AG04450 (cell line): ENCODE measurements around the gene SECISBP2. TPM values are rescaled to one million over a fixed set of nuclear protein-coding genes. Genes with fewer than 3 reads are reported as not detected.
"Not testable (repeated sequence)": the region's sequence is repeated elsewhere in the genome, so short reads cannot be mapped to it uniquely, and the experiment has no call there.

Experiments used
- CTCF ChIA-PET: fragments of 300-600, 350-600 bp; formaldehyde crosslinking; extraction: SDS; loops from one replicate; lab custom pipeline; 2022; ENCODE audit warnings: antibody characterized with exemption, inconsistent platforms; lab: Charles Lee
- POLR2A ChIA-PET: fragments of 350-600 bp; formaldehyde crosslinking; extraction: SDS; loops from one replicate; lab custom pipeline; 2021; ENCODE audit warnings: antibody characterized with exemption, inconsistent platforms; lab: Yijun Ruan, JAX
- DNase-seq: peaks from one replicate; pipeline ENCODE4 v3.0.0-alpha.2; 2011; ENCODE audit warnings: low read depth, low spot score
- H3K27ac ChIP-seq: one replicate; pipeline ENCODE4 v1.5.1; 2012; ENCODE audit warnings: low read depth, low read length, control low read depth
- H3K27me3 ChIP-seq: one replicate; pipeline ENCODE4 v1.6.0; 2012; ENCODE audit warnings: low read length; ENCODE audit not compliant: control insufficient read depth, insufficient read depth
- H3K4me3 ChIP-seq: 2 replicates; pipeline ENCODE4 v1.5.1; 2011; ENCODE audit warnings: mild to moderate bottlenecking, low read depth, low read length, control low read depth
- H3K9me3 ChIP-seq: 2 replicates; pipeline ENCODE4 v1.5.1; 2012; ENCODE audit warnings: low read length; ENCODE audit not compliant: control insufficient read depth, insufficient read depth
- CTCF ChIP-seq: IDR thresholded peaks from 2 replicates; pipeline ENCODE4 v1.5.1; 2011; ENCODE audit warnings: low read depth, low read length, control low read depth, inconsistent platforms
- polyA plus RNA-seq: library from polyadenylated mRNA; depleted of rRNA; stranded (reverse); fragments of >200 nt; gene quantifications from 2 replicates; pipeline ENCODE4 v1.2.3, GENCODE V29; 2011

The SECISBP2 gene
- polyA plus RNA-seq, 1 experiment = 26.3 TPM

DNA sequence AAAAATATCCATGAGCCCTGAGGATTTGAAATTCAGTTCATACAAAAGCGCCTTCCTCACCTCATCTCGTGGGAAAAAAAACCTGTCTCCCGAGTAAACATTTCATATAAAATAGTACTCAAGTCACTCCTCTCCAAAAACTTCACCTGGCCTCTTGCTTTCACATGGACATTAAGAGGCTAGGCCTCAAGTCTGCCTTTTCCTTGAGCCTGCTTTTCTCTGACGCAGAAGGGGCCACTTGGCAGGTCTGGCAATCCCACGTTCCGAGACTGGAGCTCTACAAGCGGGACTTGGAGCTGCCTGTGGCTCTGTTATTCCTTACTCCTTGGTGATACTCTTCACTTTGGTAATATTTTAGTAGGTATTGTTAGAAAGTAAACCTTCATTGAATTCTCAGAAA lies 34.2 kb upstream of the SECISBP2 start:
- no peaks in the 10 kb centered on the region for H3K27me3 ChIP-seq
- ChIA-PET POLR2A (no interaction called here), CTCF (no interaction called here)
- no peaks in the 10 kb centered on the region for H3K9me3 ChIP-seq
- H3K27ac ChIP-seq = no peak overlapping the region
- TF ChIP-seq CTCF = no peak
- no peak for DNase-seq
- H3K4me3 ChIP-seq = no peak overlapping the region

DNA sequence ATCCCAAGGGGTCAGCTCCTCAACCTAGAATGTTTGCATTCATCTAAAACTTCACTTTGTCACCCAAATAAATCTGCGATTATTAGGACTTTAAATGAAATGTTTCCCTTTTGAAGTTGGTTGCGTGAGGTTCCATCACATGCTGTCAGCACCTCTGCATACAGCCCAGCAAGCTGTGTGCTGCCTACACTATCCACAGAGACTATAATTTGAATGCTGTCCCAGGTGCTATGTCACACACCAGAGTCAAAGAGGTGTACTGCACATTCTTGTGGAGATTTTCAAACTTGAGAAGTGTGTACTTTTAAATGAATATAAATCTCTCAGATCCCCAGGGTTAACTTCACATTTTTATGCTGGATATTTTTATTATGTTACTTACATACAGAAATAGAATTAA lies 26.6 kb upstream of the SECISBP2 start:
- Histone ChIP-seq H3K27me3 (no peaks in the 10 kb centered on the region), H3K27ac (no peak overlapping the region), H3K4me3 (no peak overlapping the region), H3K9me3 (no peaks in the 10 kb centered on the region)
- no peak for TF ChIP-seq CTCF
- CTCF ChIA-PET = no interaction called here
- POLR2A ChIA-PET = no interaction called here
- DNase-seq = no peak

DNA sequence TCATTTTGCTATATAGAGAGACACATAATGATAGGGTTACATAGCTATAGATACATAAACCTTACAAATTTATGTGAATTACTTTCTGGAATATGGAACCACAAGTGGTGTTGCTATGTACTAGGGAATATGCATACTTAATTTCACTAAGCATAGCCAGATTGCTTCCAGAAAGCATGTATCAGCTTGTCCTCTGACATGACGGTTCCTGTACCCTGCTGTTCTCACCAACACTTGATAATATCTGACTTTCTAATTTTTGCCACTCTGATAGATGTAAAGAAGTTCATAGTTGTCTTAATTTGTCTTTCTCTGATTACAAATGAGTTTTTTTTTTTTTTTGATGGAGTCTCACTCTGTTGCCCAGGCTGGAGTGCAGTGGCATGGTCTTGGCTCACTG lies 25.3 kb upstream of the SECISBP2 start:
- Histone ChIP-seq H3K9me3 (no peaks in the 10 kb centered on the region), H3K27ac (no peak overlapping the region), H3K4me3 (no peak overlapping the region), H3K27me3 (no peaks in the 10 kb centered on the region)
- DNase-seq = no peak
- ChIA-PET POLR2A (no interaction called here), CTCF (interaction anchor here (0.9 to 2.3 kb wide), 2 partner anchors 14 to 26 kb away, joined by 3 to 10 read pairs; partner anchors contain the start of gene SECISBP2)
- no peak for TF ChIP-seq CTCF

DNA sequence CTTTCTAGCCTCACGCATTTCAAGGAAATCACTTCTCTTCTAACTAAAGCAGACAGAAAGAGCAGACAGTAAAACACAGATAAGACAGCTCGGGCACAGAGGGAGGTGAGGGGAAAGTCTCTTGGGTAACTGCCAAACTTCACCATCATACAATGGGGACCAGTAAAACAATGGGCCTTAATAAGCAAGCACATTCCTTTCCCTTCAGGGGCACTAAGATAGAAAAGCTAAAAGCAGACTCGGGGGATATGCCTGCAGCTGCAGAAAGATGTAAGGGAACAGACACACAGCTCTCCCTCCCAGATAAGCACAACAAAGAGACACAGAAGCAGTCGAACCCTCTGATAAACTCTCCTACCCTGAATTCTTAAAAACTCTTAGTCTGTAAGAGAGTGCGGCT lies 22.9 kb upstream of the SECISBP2 start:
- POLR2A ChIA-PET = interaction anchor here (0.6 kb wide), 1 partner anchor 25 kb away, joined by 5 read pairs; no protein-coding TSS in a partner anchor

GRCh38 chr9:89301996-89302395 lies 16.3 kb upstream of the SECISBP2 start:
- CTCF ChIA-PET = not testable (repeated sequence)

More for the DNA sequence above, 22.9 kb upstream of the SECISBP2 start:
- Histone ChIP-seq H3K27me3 (no peaks in the 10 kb centered on the region), H3K9me3 (no peaks in the 10 kb centered on the region), H3K4me3 (no peak overlapping the region), H3K27ac (no peak overlapping the region)
- DNase-seq = no peak
- TF ChIP-seq CTCF = no peak
- CTCF ChIA-PET = interaction anchor here (0.6 kb wide), 1 partner anchor 812 kb away, joined by 4 read pairs; no protein-coding TSS in a partner anchor

More at GRCh38 chr9:89301996-89302395, 16.3 kb upstream of the SECISBP2 start:
- POLR2A ChIA-PET, H3K27ac ChIP-seq, H3K4me3 ChIP-seq, H3K9me3 ChIP-seq, H3K27me3 ChIP-seq, DNase-seq: not testable (repeated sequence)
